ENCODE measurements around the gene SSTR3.

SSTR3 gene

DNA sequence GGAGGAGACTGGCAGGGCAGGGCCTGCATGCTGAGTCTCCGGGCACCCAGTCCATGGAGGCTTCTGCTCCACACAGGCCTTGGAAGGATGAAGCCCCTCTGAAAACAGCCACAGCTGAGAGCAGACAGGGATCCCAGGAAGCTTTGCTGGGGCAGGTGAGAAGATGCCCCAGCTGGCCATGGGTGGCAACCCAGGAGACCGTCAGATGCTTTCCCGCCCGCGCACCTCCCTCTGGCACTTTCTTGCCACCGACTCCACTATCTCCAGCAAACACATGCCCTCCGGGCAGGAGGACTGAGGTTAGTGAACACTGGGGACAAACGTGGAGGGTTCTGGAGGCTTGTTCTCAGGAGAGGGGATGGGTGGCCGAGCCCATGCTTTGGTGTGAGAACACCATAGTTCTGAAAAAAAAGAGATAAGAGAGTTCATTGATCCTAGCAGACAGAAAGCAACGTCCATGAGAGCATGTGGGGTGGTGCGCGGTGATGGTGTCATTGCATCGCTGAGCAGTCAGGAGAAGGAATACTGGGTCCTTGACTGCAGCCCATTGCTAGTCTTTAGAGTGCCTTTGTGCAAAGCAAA lies 26.5 kb downstream of the SSTR3 start:
- DNase-seq (ENCODE audit: low read depth) = no peak
- no peak overlapping the region for H3K4me3 ChIP-seq (replicated peaks; ENCODE audit: low read depth, low read length)
- TF ChIP-seq, protein P1, sequence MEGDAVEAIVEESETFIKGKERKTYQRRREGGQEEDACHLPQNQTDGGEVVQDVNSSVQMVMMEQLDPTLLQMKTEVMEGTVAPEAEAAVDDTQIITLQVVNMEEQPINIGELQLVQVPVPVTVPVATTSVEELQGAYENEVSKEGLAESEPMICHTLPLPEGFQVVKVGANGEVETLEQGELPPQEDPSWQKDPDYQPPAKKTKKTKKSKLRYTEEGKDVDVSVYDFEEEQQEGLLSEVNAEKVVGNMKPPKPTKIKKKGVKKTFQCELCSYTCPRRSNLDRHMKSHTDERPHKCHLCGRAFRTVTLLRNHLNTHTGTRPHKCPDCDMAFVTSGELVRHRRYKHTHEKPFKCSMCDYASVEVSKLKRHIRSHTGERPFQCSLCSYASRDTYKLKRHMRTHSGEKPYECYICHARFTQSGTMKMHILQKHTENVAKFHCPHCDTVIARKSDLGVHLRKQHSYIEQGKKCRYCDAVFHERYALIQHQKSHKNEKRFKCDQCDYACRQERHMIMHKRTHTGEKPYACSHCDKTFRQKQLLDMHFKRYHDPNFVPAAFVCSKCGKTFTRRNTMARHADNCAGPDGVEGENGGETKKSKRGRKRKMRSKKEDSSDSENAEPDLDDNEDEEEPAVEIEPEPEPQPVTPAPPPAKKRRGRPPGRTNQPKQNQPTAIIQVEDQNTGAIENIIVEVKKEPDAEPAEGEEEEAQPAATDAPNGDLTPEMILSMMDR (IDR thresholded peaks at IDR 0.05; ENCODE audit: low read length, missing control alignments) = no peak

DNA sequence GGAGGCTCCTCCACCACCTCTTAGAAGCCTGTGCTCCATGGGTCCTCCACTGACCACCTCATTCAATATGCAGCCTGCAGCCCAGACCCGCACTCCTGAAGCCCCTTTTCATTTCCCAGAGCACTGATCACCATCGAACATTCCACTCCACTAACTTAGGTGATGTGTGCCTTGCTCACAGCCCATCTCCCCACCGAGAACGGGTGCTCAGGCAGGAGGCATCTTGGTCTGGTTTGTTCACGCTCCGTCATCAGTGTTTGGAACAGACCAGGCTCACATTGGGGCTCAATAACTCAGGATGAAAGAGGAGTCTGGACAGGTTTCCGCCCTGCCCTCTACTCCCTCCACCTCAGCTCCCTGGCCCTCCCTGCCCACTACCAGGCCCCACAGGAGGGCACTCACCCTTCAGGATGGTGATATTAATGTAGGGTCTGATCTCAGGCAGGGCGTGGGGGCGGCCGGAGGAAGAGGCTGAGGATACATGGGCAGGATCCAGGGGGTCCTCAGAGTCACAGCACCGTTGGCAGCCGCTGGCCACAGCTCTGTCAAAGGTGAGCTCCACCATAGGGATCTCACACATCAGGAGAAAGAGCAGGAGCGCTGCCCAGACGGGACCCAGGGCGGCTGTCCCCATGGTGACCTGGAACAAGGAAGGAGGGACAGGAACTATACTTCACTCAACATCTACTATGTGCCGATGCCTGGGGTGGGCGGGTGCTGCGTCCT lies 27.3 kb downstream of the SSTR3 start:
- no peak overlapping the region for H3K4me3 ChIP-seq (replicated peaks; ENCODE audit: low read depth, low read length)
- no peak for DNase-seq (ENCODE audit: low read depth)
- TF ChIP-seq, protein P1 (IDR thresholded peaks at IDR 0.05; ENCODE audit: low read length, missing control alignments) = no peak

DNA sequence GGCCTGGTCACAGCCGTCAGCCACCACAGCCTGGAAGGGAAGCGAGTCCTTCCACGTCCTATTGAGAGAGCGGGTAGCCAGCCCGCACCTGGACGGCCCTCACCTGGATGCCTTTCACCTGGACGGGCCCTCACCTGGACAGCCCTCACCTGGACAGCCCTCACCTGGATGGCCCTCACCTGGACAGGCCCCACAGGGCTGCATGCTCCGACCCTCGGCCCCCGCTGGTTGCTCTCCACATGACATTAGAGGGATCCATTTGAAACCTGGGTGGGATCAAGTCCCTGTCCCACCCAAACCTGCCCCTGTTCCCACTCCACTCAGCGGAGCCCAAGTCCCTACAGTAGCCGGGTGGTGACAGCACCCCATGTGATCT lies 27.9 kb downstream of the SSTR3 start:
- H3K4me3 ChIP-seq (replicated peaks; ENCODE audit: low read depth, low read length) = no peak overlapping the region
- TF ChIP-seq, protein P1 (IDR thresholded peaks at IDR 0.05; ENCODE audit: low read length, missing control alignments) = no peak
- no peak for DNase-seq (ENCODE audit: low read depth)

DNA sequence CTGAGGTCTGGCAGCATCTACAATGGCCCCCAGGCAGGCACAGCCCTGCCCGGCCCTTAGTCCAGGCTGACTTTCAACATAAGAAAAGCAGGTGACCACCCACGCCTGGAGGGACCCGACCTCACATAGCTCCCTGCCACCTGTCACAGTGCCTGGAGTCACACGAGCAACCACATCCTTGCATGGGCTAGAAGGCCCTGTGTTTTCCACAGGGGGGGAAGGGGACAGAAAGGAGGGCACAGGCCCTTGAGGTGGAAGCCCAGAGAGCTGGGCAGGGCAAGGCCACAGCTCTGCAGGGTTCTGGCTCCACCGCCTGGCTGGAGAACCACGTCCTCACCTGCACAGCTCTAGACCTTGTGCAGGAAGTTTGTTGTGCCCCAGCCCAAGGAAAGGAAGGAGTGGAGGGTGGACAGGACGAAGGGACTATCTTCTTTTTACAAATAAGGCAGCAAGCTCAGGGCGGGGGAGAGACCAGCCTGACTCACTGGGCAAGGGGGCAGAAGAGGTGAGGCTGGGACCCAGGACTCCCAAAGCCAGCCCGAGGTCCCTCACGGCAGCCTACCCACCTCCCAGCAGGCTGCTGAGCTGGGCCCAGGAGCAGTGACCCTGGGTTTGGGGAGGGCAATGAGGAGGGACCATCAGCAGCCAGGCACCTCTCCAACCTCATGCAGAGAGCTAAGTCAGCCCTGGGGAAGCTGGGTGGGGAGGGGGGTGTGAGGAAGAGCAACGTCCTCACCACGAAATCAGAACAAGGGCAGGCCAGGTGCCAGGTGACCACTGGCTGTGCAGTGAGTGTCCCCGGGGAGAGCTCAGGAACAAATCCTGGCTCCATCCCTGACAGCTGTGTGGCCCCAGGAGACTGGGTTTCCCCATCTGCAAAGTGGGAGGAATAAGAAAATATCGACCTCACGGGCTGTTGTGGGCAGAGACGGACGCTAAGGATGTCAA lies 28.6 kb downstream of the SSTR3 start:
- H3K4me3 ChIP-seq (replicated peaks; ENCODE audit: low read depth, low read length) = no peak overlapping the region
- DNase-seq (ENCODE audit: low read depth) = no peak
- TF ChIP-seq, protein P1 (IDR thresholded peaks at IDR 0.05; ENCODE audit: low read length, missing control alignments) = no peak

DNA sequence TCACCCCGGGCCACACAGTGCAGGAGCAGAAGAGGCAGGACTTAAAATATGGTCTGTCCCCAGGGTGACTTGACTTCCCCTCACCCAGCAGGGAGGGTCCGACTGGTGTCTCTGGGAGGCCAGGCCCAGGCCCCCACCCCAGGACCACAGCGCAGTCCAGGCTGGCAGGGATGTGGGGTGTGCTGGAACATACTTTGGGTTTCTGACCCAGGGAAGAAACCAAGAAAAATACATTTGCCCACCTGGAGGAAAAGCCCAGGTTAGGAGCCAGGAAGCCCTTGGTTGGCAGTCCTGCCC lies 29.4 kb downstream of the SSTR3 start:
- TF ChIP-seq, protein P1 (IDR thresholded peaks at IDR 0.05; ENCODE audit: low read length, missing control alignments) = no peak

DNA sequence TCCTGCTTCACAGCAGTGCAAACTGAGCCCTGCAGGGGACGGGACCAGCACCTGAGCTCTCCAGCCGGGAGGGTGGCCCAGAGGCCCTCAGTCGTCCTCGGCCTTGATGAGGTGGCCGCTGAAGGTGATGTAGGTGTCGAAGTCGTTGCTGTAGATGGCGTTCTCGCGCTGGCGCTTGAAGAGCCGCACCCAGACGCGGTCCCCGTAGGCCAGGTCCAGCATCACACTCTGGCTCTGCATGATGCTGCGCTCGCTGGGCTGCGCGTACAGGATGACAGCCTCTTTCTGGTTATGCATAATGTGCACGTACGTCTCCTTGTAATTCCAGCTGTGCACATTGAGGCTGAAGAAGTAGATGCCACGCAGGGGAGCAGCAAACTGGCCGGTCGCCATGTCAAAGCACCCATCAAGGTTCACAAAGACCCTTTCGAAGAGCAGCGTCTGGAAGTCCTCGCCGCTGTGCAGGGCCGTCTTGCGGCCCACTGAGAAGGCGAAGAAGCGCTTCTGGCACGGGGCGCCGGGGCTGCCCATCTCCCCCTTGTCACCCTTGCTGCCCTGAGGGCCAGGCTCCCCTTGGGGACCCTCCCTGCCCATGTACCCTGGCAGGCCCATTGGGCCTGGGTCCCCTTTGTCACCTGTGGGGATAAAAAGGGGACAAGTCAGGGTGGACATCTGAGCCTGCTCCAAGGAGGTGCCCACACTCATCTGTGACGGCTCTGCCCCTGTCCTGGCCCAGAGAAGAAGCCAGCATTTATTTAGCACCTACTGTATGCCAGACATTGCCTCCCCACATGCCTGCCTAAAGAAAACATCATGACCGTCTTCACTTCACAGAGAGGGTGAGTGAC lies 30.0 kb downstream of the SSTR3 start:
- no peak overlapping the region for H3K4me3 ChIP-seq (replicated peaks; ENCODE audit: low read depth, low read length)
- TF ChIP-seq, protein P1 (IDR thresholded peaks at IDR 0.05; ENCODE audit: low read length, missing control alignments) = no peak
- no peak for DNase-seq (ENCODE audit: low read depth)

More for the DNA sequence above, 29.4 kb downstream of the SSTR3 start:
- no peak overlapping the region for H3K4me3 ChIP-seq (replicated peaks; ENCODE audit: low read depth, low read length)
- DNase-seq (ENCODE audit: low read depth) = no peak
